Adrenal gland (tissue), 5 donors: ENCODE results near the gene DEFB131A.
"Not testable (repeated sequence)": the region's sequence is repeated elsewhere in the genome, so short reads cannot be mapped to it uniquely, and the experiment has no call there.

ENCODE experiments used
- POLR2A ChIP-seq, 2 donors: fragments of 450-650 bp; IDR thresholded peaks; one replicate each; pipeline ENCODE4 v1.6.1; 2017; ENCODE audit warnings: antibody characterized with exemption in 2 of 2, mild to moderate bottlenecking in 2 of 2, moderate library complexity in 1 of 2
- TF ChIP-seq, protein P1 (sequence below), 6 experiments: fragments of 450-650 bp in 4 of 6; fragments of 200-600 bp in 2 of 6; sonication (generic) in 1 of 6; IDR thresholded peaks; 1 replicate in 5 of 6; 2 replicates in 1 of 6; pipeline versions ENCODE4 v1.5.1 to v1.8.0; 2016 to 2021; ENCODE audit warnings: antibody characterized with exemption in 6 of 6, mild to moderate bottlenecking in 2 of 6, moderate library complexity in 1 of 6
- donor health status: DM: no; HTN: no; CAD: no.

DNA sequence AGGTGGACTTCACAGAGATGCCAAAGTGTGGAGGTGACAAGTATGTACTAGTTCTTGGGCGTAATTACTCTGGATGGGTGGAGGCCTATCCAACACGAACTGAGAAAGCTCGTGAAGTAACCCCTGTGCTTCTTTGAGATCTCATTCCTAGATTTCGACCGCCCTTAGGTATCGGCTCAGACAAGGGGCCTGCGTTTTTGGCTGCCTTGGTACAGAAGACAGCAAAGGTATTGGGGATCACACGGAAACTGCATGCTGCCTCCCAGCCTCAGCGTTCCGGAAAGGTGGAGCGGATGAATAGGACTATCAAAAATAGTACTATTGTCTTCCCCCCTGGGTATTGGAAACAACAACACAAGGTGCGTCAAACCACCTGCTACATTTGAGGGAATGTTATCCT, 35.9 kb downstream of the DEFB131A start:
- TF ChIP-seq, protein P1, sequence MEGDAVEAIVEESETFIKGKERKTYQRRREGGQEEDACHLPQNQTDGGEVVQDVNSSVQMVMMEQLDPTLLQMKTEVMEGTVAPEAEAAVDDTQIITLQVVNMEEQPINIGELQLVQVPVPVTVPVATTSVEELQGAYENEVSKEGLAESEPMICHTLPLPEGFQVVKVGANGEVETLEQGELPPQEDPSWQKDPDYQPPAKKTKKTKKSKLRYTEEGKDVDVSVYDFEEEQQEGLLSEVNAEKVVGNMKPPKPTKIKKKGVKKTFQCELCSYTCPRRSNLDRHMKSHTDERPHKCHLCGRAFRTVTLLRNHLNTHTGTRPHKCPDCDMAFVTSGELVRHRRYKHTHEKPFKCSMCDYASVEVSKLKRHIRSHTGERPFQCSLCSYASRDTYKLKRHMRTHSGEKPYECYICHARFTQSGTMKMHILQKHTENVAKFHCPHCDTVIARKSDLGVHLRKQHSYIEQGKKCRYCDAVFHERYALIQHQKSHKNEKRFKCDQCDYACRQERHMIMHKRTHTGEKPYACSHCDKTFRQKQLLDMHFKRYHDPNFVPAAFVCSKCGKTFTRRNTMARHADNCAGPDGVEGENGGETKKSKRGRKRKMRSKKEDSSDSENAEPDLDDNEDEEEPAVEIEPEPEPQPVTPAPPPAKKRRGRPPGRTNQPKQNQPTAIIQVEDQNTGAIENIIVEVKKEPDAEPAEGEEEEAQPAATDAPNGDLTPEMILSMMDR (IDR thresholded peaks at IDR 0.05), result not testable (repeated sequence)
- not testable (repeated sequence) for TF ChIP-seq POLR2A (IDR thresholded peaks at IDR 0.05)
